ENCODE measurements around the gene ITGB6. TPM values are rescaled to one million over a fixed set of nuclear protein-coding genes. Genes with fewer than 3 reads are reported as not detected.

The ITGB6 gene
- total and polyA plus RNA-seq, 2 of the 8 experiments (the other 6 are each of a cell fraction or from before 2014, with no cell fraction given): not detected

DNA sequence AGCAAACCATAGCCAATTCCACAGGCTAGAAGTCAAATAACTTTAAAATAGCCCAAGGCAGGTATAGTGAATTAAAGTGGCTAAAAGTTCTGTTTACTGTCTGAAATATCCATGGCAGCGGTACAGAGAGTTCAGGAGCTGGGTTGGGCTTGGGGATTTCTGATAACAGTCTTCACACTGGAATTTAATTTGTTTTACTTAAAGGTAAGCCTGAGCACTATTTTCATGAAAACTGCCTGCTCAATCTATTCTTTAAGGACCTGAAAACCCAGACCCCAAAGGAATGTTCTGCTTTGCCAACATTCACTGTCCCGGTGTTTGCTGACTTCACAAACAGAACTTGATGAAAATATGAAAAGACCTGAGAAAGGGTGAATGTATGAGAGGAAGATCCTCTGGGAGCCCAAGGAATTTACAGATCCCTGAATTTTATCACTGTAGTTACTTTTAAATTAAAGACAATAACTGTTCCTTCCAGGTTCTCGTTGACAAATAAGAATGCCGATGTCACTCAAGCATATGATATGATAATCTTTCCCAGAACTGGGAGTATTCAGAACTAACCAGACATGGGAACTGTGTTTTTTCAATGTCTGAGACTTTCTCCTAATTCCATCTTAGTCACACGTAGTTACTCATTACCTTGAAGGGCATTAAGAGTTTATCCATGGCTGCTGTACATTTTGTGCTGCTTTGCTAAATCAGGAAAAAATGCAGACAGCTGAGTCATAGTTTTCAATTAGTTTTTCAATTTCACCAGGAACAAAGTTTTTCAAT, 28.3 kb upstream of the ITGB6 start:
- Histone ChIP-seq H3K4ac (replicated peaks; ENCODE audit: insufficient read length, low read depth, low read length) (no peak overlapping the region), H3K56ac (replicated peaks; ENCODE audit: insufficient read length, low read depth, low read length) (no peak overlapping the region), H3K18ac (ENCODE audit: extremely low read depth, low read length) (no peak overlapping the region), H4K5ac (ENCODE audit: insufficient read length, low read depth, low read length) (no peak overlapping the region), H3K14ac (ENCODE audit: insufficient read length) (no peak overlapping the region), H2BK12ac (ENCODE audit: low read depth, low read length) (no peak overlapping the region), H3K79me2 (ENCODE audit: control insufficient read depth in 1 of 2, insufficient read depth in 2 of 2, low read length in 2 of 2) (no peaks in the 10 kb centered on the region), H2BK120ac (replicated peaks; ENCODE audit: low read depth, low read length) (no peak overlapping the region), H3K27ac (ENCODE audit: low read depth, low read length) (no peak overlapping the region), H4K91ac (replicated peaks; ENCODE audit: insufficient read length, low read length) (no peak overlapping the region), H3K23ac (ENCODE audit: insufficient read length) (no peak overlapping the region), H3K27me3 (replicated peaks in 1 of 4; ENCODE audit: control insufficient read depth in 3 of 4, extremely low read depth in 1 of 4, insufficient read depth in 3 of 4, low read length in 3 of 4) (no peaks in the 10 kb centered on the region), H2AK5ac (ENCODE audit: low read depth, low read length) (no peak overlapping the region), H3K4me2 (ENCODE audit: insufficient read depth in 1 of 2, low read depth in 2 of 2, low read length in 2 of 2) (no peak overlapping the region), H3K23me2 (ENCODE audit: low read depth, low read length) (no peaks in the 10 kb centered on the region), H3K79me1 (ENCODE audit: low read depth, low read length) (no peaks in the 10 kb centered on the region), H3K9ac (replicated peaks in 1 of 4; ENCODE audit: extremely low read depth in 1 of 4, low read depth in 3 of 4, low read length in 3 of 4) (no peak overlapping the region), H4K20me1 (replicated peaks in 1 of 2; ENCODE audit: control insufficient read depth in 1 of 2, insufficient read depth in 2 of 2, low read length in 2 of 2) (no peaks in the 10 kb centered on the region), H2BK20ac (ENCODE audit: low read length) (no peak overlapping the region), H3K4me3 (ENCODE audit: extremely low read depth in 1 of 4, insufficient read depth in 2 of 4, low read depth in 3 of 4, low read length in 4 of 4) (no peak overlapping the region), H2BK5ac (ENCODE audit: low read depth, low read length) (no peak overlapping the region), H3K36me3 (ENCODE audit: control insufficient read depth in 2 of 4, insufficient read depth in 4 of 4, low read length in 3 of 4) (no peaks in the 10 kb centered on the region), H2AFZ (ENCODE audit: low read length) (no peak overlapping the region), H3K4me1 (replicated peaks in 1 of 4; ENCODE audit: control insufficient read depth in 3 of 4, insufficient read depth in 4 of 4, low read length in 3 of 4) (no peaks in the 10 kb centered on the region), H4K8ac (ENCODE audit: extremely low read depth, insufficient read depth, low read length) (no peak overlapping the region), H2BK15ac (ENCODE audit: low read length) (no peak overlapping the region), H3K9me3 (ENCODE audit: insufficient read depth in 2 of 2, low read depth in 1 of 2, low read length in 1 of 2) (no peaks in the 10 kb centered on the region)
- 87% methylated on average over 5 of the region's 5 CpGs; no CpG with 5 or more reads in 1 of the 2 experiments for WGBS, 2 experiments (ENCODE audit: extremely low coverage in 1 of 2, insufficient coverage in 1 of 2, insufficient read length in 1 of 2, insufficient replicate concordance in 2 of 2, low coverage in 1 of 2, low lambda C conversion rate in 2 of 2, missing lambda C conversion rate in 1 of 2)
- FAIRE-seq: no peak
- ChIA-PET POLR2A (ENCODE audit: partially characterized antibody) (no interaction called here), CTCF (ENCODE audit: partially characterized antibody) (interaction anchor here (1.2 to 5.3 kb wide), 3 partner anchors 17 to 28 kb away, joined by 3 to 23 read pairs (median 3); no protein-coding TSS in a partner anchor)
- TF ChIP-seq, protein P1, sequence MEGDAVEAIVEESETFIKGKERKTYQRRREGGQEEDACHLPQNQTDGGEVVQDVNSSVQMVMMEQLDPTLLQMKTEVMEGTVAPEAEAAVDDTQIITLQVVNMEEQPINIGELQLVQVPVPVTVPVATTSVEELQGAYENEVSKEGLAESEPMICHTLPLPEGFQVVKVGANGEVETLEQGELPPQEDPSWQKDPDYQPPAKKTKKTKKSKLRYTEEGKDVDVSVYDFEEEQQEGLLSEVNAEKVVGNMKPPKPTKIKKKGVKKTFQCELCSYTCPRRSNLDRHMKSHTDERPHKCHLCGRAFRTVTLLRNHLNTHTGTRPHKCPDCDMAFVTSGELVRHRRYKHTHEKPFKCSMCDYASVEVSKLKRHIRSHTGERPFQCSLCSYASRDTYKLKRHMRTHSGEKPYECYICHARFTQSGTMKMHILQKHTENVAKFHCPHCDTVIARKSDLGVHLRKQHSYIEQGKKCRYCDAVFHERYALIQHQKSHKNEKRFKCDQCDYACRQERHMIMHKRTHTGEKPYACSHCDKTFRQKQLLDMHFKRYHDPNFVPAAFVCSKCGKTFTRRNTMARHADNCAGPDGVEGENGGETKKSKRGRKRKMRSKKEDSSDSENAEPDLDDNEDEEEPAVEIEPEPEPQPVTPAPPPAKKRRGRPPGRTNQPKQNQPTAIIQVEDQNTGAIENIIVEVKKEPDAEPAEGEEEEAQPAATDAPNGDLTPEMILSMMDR (IDR thresholded peaks at IDR 0.05; ENCODE audit: control extremely low read depth in 1 of 3, insufficient read depth in 1 of 3, low read depth in 1 of 3, low read length in 3 of 3): no peak
- TF ChIP-seq SIN3A (conservative IDR thresholded peaks at IDR 0.05 in 1 of 2, IDR thresholded peaks at IDR 0.05 in 1 of 2; ENCODE audit: low read depth in 1 of 2, low read length in 2 of 2): no peak
- no peak for TF ChIP-seq CTBP2 (IDR thresholded peaks at IDR 0.05; ENCODE audit: borderline replicate concordance, insufficient read depth, insufficient read length, low read length)
- TF ChIP-seq, protein P2, sequence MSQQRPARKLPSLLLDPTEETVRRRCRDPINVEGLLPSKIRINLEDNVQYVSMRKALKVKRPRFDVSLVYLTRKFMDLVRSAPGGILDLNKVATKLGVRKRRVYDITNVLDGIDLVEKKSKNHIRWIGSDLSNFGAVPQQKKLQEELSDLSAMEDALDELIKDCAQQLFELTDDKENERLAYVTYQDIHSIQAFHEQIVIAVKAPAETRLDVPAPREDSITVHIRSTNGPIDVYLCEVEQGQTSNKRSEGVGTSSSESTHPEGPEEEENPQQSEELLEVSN (IDR thresholded peaks at IDR 0.05): no peak
- no peak for TF ChIP-seq SP2 (IDR thresholded peaks at IDR 0.05; ENCODE audit: low read length)
- TF ChIP-seq BRCA1 (IDR thresholded peaks at IDR 0.05; ENCODE audit: low read depth, low read length): no peak
- DNase-seq (ENCODE audit: low read depth in 1 of 2, low spot score in 2 of 2): no peak

Measured in H1 (cell line).